ENCODE measurements around the gene SMOC1. TPM values are rescaled to one million over a fixed set of nuclear protein-coding genes. Genes with fewer than 3 reads are reported as not detected.

The SMOC1 gene
- total and polyA plus RNA-seq, 9 of the 15 experiments (the other 6 are each of a cell fraction or from before 2014, with no cell fraction given), result 0.04 TPM; not detected in 8

DNA sequence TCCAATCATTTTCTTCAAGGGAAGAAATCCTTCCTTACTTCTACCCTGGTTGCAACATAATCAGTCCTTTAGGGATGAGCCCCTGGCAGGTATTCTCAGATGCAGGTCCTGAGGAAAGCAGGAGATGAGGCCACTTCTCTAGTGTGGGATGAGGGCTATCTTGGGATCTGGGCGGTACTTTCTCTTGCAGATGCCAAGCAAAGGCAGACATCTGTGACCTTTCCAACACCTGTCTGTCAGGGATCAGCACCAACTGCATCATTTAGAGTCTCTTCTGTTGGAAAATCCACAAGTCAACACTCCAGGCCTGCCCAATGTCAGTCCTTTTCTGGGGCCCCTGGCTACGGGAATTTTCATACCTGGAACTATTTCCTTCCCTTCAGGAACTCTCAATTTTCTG lies 180.3 kb downstream of the SMOC1 start:
- 0% methylated on average over 1 of the region's 2 CpGs for WGBS (ENCODE audit: insufficient coverage, low coverage, missing lambda C conversion rate)
- DNase-seq (ENCODE audit: extremely low read depth in 1 of 4, low spot score in 3 of 4), result no peak
- H3K36me3 ChIP-seq (ENCODE audit: control insufficient read depth, insufficient read depth, low read length), result no peaks in the 10 kb centered on the region
- TF ChIP-seq, protein P1, sequence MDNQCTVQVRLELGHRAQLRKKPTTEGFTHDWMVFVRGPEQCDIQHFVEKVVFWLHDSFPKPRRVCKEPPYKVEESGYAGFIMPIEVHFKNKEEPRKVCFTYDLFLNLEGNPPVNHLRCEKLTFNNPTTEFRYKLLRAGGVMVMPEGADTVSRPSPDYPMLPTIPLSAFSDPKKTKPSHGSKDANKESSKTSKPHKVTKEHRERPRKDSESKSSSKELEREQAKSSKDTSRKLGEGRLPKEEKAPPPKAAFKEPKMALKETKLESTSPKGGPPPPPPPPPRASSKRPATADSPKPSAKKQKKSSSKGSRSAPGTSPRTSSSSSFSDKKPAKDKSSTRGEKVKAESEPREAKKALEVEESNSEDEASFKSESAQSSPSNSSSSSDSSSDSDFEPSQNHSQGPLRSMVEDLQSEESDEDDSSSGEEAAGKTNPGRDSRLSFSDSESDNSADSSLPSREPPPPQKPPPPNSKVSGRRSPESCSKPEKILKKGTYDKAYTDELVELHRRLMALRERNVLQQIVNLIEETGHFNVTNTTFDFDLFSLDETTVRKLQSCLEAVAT (IDR thresholded peaks at IDR 0.05), result no peak
- H4K20me1 ChIP-seq (replicated peaks; ENCODE audit: control insufficient read depth, insufficient read depth, low read length), result no peaks in the 10 kb centered on the region
- no TSS peak for BruUV-seq (replicated peaks)
- CTCF ChIA-PET (ENCODE audit: low intra/inter-chr PET ratio), result no interaction called here
- POLR2A ChIA-PET, result no interaction called here
- intact Hi-C loops (cut with micrococcal nuclease), result no loop called here
- no peak overlapping the region for H3K9ac ChIP-seq (ENCODE audit: insufficient read depth in 1 of 2, low read depth in 2 of 2, low read length in 2 of 2)
- H3K4me3 ChIP-seq, result no peak overlapping the region
- H3K79me2 ChIP-seq (ENCODE audit: control insufficient read depth, insufficient read depth, low read length), result no peaks in the 10 kb centered on the region
- H3K27ac ChIP-seq (ENCODE audit: extremely low read depth, low read depth, low read length), result no peak overlapping the region
- no peaks in the 10 kb centered on the region for H3K27me3 ChIP-seq (ENCODE audit: control insufficient read depth in 2 of 2, insufficient read depth in 2 of 2, low read length in 2 of 2)
- H3K9me3 ChIP-seq (replicated peaks; ENCODE audit: control insufficient read depth, insufficient read depth, low read depth, low read length), result no peaks in the 10 kb centered on the region
- ATAC-seq, result no peak
- H2AFZ ChIP-seq (ENCODE audit: low read depth, low read length), result no peak overlapping the region
- no peak for FAIRE-seq
- H3K4me2 ChIP-seq (ENCODE audit: insufficient read depth, low read length), result no peak overlapping the region
- in situ Hi-C loops (cut with MboI), result no loop called here
- H3K9me1 ChIP-seq (ENCODE audit: control insufficient read depth, insufficient read depth, low read length), result no peaks in the 10 kb centered on the region
- H3K4me1 ChIP-seq (replicated peaks in 1 of 2; ENCODE audit: control insufficient read depth in 2 of 2, insufficient read depth in 2 of 2, low read length in 2 of 2), result no peaks in the 10 kb centered on the region

DNA sequence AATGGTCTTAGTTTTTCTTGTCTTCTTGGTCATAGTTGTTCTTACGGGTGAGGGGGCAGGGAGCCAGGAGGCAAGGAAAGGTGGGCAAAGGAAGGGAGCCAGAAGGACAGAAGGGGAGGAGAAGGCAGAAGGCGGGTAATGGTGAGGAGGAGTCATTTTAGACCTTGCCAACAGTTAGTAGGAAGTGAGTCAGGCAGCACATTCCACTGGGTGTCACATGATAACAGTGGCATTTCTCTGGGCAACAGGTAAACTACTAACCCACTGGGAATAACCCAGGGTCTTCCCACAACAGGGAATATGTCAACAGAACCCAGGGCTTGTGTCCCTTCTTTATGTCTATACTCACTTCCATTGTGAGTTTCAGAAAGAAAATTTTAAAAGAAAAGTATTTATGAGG lies 181.9 kb downstream of the SMOC1 start:
- WGBS (ENCODE audit: insufficient coverage, low coverage, missing lambda C conversion rate), result 0% methylated on average over 2 of the region's 2 CpGs
- H3K79me2 ChIP-seq (ENCODE audit: control insufficient read depth, insufficient read depth, low read length), result no peaks in the 10 kb centered on the region
- H3K36me3 ChIP-seq (ENCODE audit: control insufficient read depth, insufficient read depth, low read length), result no peaks in the 10 kb centered on the region
- no peaks in the 10 kb centered on the region for H3K9me1 ChIP-seq (ENCODE audit: control insufficient read depth, insufficient read depth, low read length)
- H4K20me1 ChIP-seq (replicated peaks; ENCODE audit: control insufficient read depth, insufficient read depth, low read length), result no peaks in the 10 kb centered on the region
- intact Hi-C loops (cut with micrococcal nuclease), result no loop called here
- FAIRE-seq (no peak), ATAC-seq (no peak), DNase-seq (ENCODE audit: extremely low read depth in 1 of 4, low spot score in 3 of 4) (no peak)
- no peak overlapping the region for H3K27ac ChIP-seq (ENCODE audit: extremely low read depth, low read depth, low read length)
- no TSS peak for BruUV-seq (replicated peaks)
- H3K27me3 ChIP-seq (ENCODE audit: control insufficient read depth in 2 of 2, insufficient read depth in 2 of 2, low read length in 2 of 2), result no peaks in the 10 kb centered on the region
- no peaks in the 10 kb centered on the region for H3K9me3 ChIP-seq (replicated peaks; ENCODE audit: control insufficient read depth, insufficient read depth, low read depth, low read length)
- ChIA-PET CTCF (ENCODE audit: low intra/inter-chr PET ratio) (no interaction called here), POLR2A (no interaction called here)
- H3K9ac ChIP-seq (ENCODE audit: insufficient read depth in 1 of 2, low read depth in 2 of 2, low read length in 2 of 2), result no peak overlapping the region
- TF ChIP-seq SAFB (IDR thresholded peaks at IDR 0.05; ENCODE audit: borderline replicate concordance, low read depth, low read length) (no peak), KAT2B (IDR thresholded peaks at IDR 0.05; ENCODE audit: low read depth, low read length) (no peak)
- TF ChIP-seq, protein P2, sequence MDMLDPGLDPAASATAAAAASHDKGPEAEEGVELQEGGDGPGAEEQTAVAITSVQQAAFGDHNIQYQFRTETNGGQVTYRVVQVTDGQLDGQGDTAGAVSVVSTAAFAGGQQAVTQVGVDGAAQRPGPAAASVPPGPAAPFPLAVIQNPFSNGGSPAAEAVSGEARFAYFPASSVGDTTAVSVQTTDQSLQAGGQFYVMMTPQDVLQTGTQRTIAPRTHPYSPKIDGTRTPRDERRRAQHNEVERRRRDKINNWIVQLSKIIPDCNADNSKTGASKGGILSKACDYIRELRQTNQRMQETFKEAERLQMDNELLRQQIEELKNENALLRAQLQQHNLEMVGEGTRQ (CRISPR knock-in tag; IDR thresholded peaks at IDR 0.05), result no peak
- TF ChIP-seq, protein P3, sequence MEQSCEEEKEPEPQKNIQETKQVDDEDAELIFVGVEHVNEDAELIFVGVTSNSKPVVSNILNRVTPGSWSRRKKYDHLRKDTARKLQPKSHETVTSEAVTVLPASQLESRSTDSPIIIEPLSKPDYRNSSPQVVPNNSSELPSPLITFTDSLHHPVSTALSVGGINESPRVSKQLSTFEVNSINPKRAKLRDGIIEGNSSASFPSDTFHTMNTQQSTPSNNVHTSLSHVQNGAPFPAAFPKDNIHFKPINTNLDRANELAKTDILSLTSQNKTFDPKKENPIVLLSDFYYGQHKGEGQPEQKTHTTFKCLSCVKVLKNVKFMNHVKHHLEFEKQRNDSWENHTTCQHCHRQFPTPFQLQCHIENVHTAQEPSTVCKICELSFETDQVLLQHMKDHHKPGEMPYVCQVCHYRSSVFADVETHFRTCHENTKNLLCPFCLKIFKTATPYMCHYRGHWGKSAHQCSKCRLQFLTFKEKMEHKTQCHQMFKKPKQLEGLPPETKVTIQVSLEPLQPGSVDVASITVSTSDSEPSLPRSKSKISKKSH (CRISPR knock-in tag; IDR thresholded peaks at IDR 0.05), result no peak
- H3K4me3 ChIP-seq, result no peak overlapping the region
- in situ Hi-C loops (cut with MboI), result no loop called here
- H2AFZ ChIP-seq (ENCODE audit: low read depth, low read length), result no peak overlapping the region
- no peak overlapping the region for H3K4me2 ChIP-seq (ENCODE audit: insufficient read depth, low read length)
- no peaks in the 10 kb centered on the region for H3K4me1 ChIP-seq (replicated peaks in 1 of 2; ENCODE audit: control insufficient read depth in 2 of 2, insufficient read depth in 2 of 2, low read length in 2 of 2)
